Cardiac muscle cell (in vitro differentiated cells and primary cell): ENCODE results near the gene RFX3. TPM values are rescaled to one million over a fixed set of nuclear protein-coding genes. Genes with fewer than 3 reads are reported as not detected.
A peak's percentile ranks its signal among the peaks of the same experiment; 100 is the strongest.

Experiments used
- DNase-seq, 2 donors: peaks; one replicate each; pipeline versions ENCODE4 v3.0.0 to v3.0.0-alpha.2; 2010 to 2017; ENCODE audit warnings: low read depth in 1 of 2, low spot score in 1 of 2
- H3K27ac ChIP-seq: fragments of 200-600 bp; sonication (generic); 2 replicates; pipeline ENCODE4 v1.5.1; 2016
- H3K27me3 ChIP-seq: fragments of 200-600 bp; sonication (generic); 2 replicates; pipeline ENCODE4 v1.6.0; 2016; ENCODE audit warnings: control low read depth
- H3K36me3 ChIP-seq: fragments of 200-600 bp; sonication (generic); 2 replicates; pipeline ENCODE4 v1.5.1; 2016; ENCODE audit warnings: control low read depth
- H3K4me1 ChIP-seq: fragments of 200-600 bp; sonication (generic); 2 replicates; pipeline ENCODE4 v1.8.1; 2017; ENCODE audit warnings: low read depth, mild to moderate bottlenecking, mixed run types
- H3K4me3 ChIP-seq: fragments of 200-600 bp; sonication (generic); 2 replicates; pipeline ENCODE4 v1.5.1; 2016; ENCODE audit warnings: mild to moderate bottlenecking
- H3K9me3 ChIP-seq: fragments of 200-600 bp; sonication (generic); 2 replicates; pipeline ENCODE4 v1.5.1; 2017; ENCODE audit warnings: low read depth, mild to moderate bottlenecking, control low read depth
- CTCF ChIP-seq: IDR thresholded peaks from 2 replicates; pipeline ENCODE4 v1.5.1; 2012; ENCODE audit warnings: low read depth, mild to moderate bottlenecking, low read length
- polyA plus RNA-seq: library from polyadenylated mRNA; unstranded; fragments of >200 nt; fragmentation: Nextera tagmentation; extraction: Ambion mirVana; gene quantifications from 2 replicates; pipeline ENCODE4 v1.2.1, GENCODE V29; 2016
- total RNA-seq: library from RNA; depleted of rRNA; stranded (reverse); fragments of >200 nt; gene quantifications from 2 replicates; pipeline ENCODE4 v1.2.3, GENCODE V29; 2016

The RFX3 gene
- 6.6 and 9.9 TPM in 2 replicates for total RNA-seq
- polyA plus RNA-seq = 6.3 and 8.6 TPM in 2 replicates

GRCh38 chr9:3525836-3526164, at the start of gene RFX3:
Gene RFX3, minus strand, starts transcription at chr9:3526001. Its CDS starts 130,413 bp downstream, at chr9:3395588.
- Histone ChIP-seq H3K4me1 (peaks cover 21% of the 10 kb centered on the region), H3K27ac (peak within 1 kb of the TSS; percentile 100), H3K9me3 (no peaks in the 10 kb centered on the region), H3K27me3 (no peaks in the 10 kb centered on the region), H3K4me3 (peak within 1 kb of the TSS; percentile 98), H3K36me3 (peaks cover 2% of the 10 kb centered on the region)
- peak; percentile 93 to 98 for DNase-seq
- no peak for TF ChIP-seq CTCF

GRCh38 chr9:3571500-3571899, 45.7 kb upstream of the RFX3 start:
- no peaks in the 10 kb centered on the region for H3K4me1 ChIP-seq
- DNase-seq = no peak
- no peak for TF ChIP-seq CTCF
- H3K27me3 ChIP-seq = no peaks in the 10 kb centered on the region
- no peaks in the 10 kb centered on the region for H3K36me3 ChIP-seq
- no peaks in the 10 kb centered on the region for H3K9me3 ChIP-seq
- no peak overlapping the region for H3K4me3 ChIP-seq
- no peak overlapping the region for H3K27ac ChIP-seq

- Histone ChIP-seq H3K9me3 (no peaks in the 10 kb centered on the region), H3K27me3 (no peaks in the 10 kb centered on the region), H3K36me3 (no peaks in the 10 kb centered on the region), H3K27ac (no peak overlapping the region), H3K4me3 (no peak overlapping the region), H3K4me1 (no peaks in the 10 kb centered on the region)
- TF ChIP-seq CTCF = no peak
- no peak for DNase-seq
Observed at GRCh38 chr9:3569529-3569928, 43.7 kb upstream of the RFX3 start.

GRCh38 chr9:3567988-3568387, 42.2 kb upstream of the RFX3 start:
- no peaks in the 10 kb centered on the region for H3K4me1 ChIP-seq
- H3K36me3 ChIP-seq = no peaks in the 10 kb centered on the region
- DNase-seq = no peak
- TF ChIP-seq CTCF = no peak
- H3K27me3 ChIP-seq = no peaks in the 10 kb centered on the region
- H3K27ac ChIP-seq = no peak overlapping the region
- no peak overlapping the region for H3K4me3 ChIP-seq
- H3K9me3 ChIP-seq = no peaks in the 10 kb centered on the region

GRCh38 chr9:3553076-3553765, 27.4 kb upstream of the RFX3 start:
- TF ChIP-seq CTCF = no peak
- H3K9me3 ChIP-seq = no peaks in the 10 kb centered on the region
- H3K27ac ChIP-seq = no peak overlapping the region
- H3K4me3 ChIP-seq = no peak overlapping the region
- no peaks in the 10 kb centered on the region for H3K36me3 ChIP-seq
- peaks cover 9% of the 10 kb centered on the region for H3K4me1 ChIP-seq
- DNase-seq = no peak
- H3K27me3 ChIP-seq = no peaks in the 10 kb centered on the region

GRCh38 chr9:3549225-3549624, 23.4 kb upstream of the RFX3 start:
- no peak for TF ChIP-seq CTCF

More at GRCh38 chr9:3549225-3549624, 23.4 kb upstream of the RFX3 start:
- Histone ChIP-seq H3K4me3 (no peak overlapping the region), H3K9me3 (no peaks in the 10 kb centered on the region), H3K36me3 (no peaks in the 10 kb centered on the region), H3K27me3 (no peaks in the 10 kb centered on the region), H3K4me1 (peaks cover 9% of the 10 kb centered on the region), H3K27ac (no peak overlapping the region)
- no peak for DNase-seq
